Measurements from ENCODE around the gene CLDN20.
A peak's percentile ranks its signal among the peaks of the same experiment; 100 is the strongest.
"Not testable (repeated sequence)": the region's sequence is repeated elsewhere in the genome, so short reads cannot be mapped to it uniquely, and the experiment has no call there.

CLDN20 gene

DNA sequence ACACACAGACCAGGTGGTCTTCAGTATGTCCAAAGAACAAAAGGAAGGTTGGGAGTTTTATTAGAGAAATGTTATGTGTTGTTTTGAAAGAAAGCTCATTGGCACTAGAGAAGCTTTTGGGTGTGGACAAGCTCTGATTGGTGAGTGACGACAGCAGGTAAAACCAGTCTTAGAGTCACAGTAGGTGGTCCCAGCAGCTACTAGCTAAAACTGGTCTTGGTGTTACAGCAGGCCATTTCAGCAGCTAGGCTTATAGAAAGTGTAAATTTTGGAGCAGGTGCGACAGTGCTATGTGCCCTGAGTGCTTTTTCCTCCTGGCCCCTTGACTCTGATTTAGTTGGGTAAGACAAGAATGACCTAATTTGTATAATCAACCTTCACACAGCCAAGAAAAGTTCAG is 3.6 kb downstream of the CLDN20 start (continued):
- no peak for TF ChIP-seq ZNF18 (tag by site-specific recombination; IDR thresholded peaks at IDR 0.05)
- no peak for TF ChIP-seq ZNF747 (tag by site-specific recombination; IDR thresholded peaks at IDR 0.05)
- TF ChIP-seq ZNF48 (tag by site-specific recombination; IDR thresholded peaks at IDR 0.05), result no peak
- TF ChIP-seq ZNF621 (tag by site-specific recombination; IDR thresholded peaks at IDR 0.05), result no peak
- no peak for TF ChIP-seq ZFP37 (tag by site-specific recombination; IDR thresholded peaks at IDR 0.05)
- TF ChIP-seq GLIS2 (tag by site-specific recombination; IDR thresholded peaks at IDR 0.05), result no peak
- TF ChIP-seq, protein P1, sequence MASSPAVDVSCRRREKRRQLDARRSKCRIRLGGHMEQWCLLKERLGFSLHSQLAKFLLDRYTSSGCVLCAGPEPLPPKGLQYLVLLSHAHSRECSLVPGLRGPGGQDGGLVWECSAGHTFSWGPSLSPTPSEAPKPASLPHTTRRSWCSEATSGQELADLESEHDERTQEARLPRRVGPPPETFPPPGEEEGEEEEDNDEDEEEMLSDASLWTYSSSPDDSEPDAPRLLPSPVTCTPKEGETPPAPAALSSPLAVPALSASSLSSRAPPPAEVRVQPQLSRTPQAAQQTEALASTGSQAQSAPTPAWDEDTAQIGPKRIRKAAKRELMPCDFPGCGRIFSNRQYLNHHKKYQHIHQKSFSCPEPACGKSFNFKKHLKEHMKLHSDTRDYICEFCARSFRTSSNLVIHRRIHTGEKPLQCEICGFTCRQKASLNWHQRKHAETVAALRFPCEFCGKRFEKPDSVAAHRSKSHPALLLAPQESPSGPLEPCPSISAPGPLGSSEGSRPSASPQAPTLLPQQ (tag by site-specific recombination; IDR thresholded peaks at IDR 0.05), result no peak
- no peak for TF ChIP-seq ZFP3 (tag by site-specific recombination; IDR thresholded peaks at IDR 0.05; ENCODE audit: low read depth)
- TF ChIP-seq ZBTB6 (tag by site-specific recombination; IDR thresholded peaks at IDR 0.05), result no peak
- no peak for TF ChIP-seq ZNF19 (tag by site-specific recombination; IDR thresholded peaks at IDR 0.05; ENCODE audit: low read depth)
- TF ChIP-seq ZBTB17 (tag by site-specific recombination; IDR thresholded peaks at IDR 0.05), result no peak
- TF ChIP-seq ZEB2 (tag by site-specific recombination; IDR thresholded peaks at IDR 0.05), result no peak

DNA sequence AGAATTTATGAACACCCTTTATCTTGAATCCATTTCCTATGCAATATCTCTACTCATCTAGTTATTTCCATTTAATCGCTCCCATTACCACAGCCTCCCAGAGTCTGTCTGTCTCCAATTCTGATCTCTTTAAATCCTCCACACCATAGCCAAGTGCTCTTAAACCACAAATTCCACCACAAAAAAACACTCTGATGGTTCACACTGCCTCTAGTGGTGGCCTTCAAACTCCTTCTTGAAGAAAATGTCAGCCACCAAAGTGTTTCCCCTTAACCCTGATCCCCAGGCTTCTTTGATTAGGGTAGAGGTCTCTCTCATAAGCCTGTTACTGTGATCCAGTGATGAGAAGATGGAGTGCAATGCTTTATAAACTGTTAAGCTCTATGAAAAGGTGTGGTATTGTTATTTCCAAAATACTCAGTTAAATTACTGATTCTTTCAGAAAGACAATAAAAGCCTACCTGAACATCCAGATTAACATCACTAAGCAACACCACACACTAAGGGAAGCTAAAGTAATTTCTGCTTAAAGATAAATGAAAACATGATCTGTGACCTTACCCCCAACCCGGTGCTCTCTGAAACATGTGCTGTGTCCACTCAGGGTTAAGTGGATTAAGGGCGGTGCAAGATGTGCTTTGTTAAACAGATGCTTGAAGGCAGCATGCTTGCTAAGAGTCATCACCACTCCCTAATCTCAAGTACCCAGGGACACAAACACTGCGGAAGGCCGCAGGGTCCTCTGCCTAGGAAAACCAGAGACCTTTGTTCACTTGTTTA is 4.5 kb downstream of the CLDN20 start:
- H3K4me3 ChIP-seq (ENCODE audit: low read depth, low read length); H3K4me1 ChIP-seq (ENCODE audit: control insufficient read depth, insufficient read depth, low read length); H3K9me3 ChIP-seq (ENCODE audit: control insufficient read depth, insufficient read depth, low read depth, low read length); H3K27ac ChIP-seq (ENCODE audit: extremely low read depth, low read depth, low read length): not testable (repeated sequence)
- POLR2A ChIA-PET, result interaction anchor here (0.7 kb wide), 1 partner anchor 73 kb away, joined by 5 read pairs; no protein-coding TSS in a partner anchor
- CTCF ChIA-PET, result interaction anchor here (0.6 to 2.9 kb wide), 15 partner anchors 8 to 400 kb away, joined by 3 to 19 read pairs (median 4); no protein-coding TSS in a partner anchor
- peaks cover 0 to 36% of the 10 kb centered on the region in 2 experiments; a peak in 2 of 3 replicates for H3K36me3 ChIP-seq (ENCODE audit: control insufficient read depth in 2 of 2, insufficient read depth in 1 of 2, low read length in 2 of 2)
- peak; percentile 52 for TF ChIP-seq KLF1 (tag by site-specific recombination; IDR thresholded peaks at IDR 0.05)

GRCh38 chr6:155269765-155270164 is 6.0 kb downstream of the CLDN20 start:
- ChIA-PET CTCF (interaction anchor here (1.3 to 2.9 kb wide), 4 partner anchors 7 to 92 kb away, joined by 3 to 19 read pairs (median 9); no protein-coding TSS in a partner anchor), POLR2A (interaction anchor here (1.0 kb wide), 1 partner anchor 10 kb away, joined by 3 read pairs; no protein-coding TSS in a partner anchor)
- no peaks in the 10 kb centered on the region for H3K9me3 ChIP-seq (ENCODE audit: control insufficient read depth, insufficient read depth, low read depth, low read length)
- H3K4me1 ChIP-seq (ENCODE audit: control insufficient read depth, insufficient read depth, low read length), result no peaks in the 10 kb centered on the region
- H3K27ac ChIP-seq (ENCODE audit: extremely low read depth, low read depth, low read length), result no peak overlapping the region
- TF ChIP-seq ZNF354C (tag by site-specific recombination; IDR thresholded peaks at IDR 0.05; ENCODE audit: borderline replicate concordance, low read depth) (no peak), ZNF202 (tag by site-specific recombination; IDR thresholded peaks at IDR 0.05; ENCODE audit: borderline replicate concordance) (no peak), SETDB1 (IDR thresholded peaks at IDR 0.05; ENCODE audit: insufficient read length, low read length) (no peak), OSR2 (tag by site-specific recombination; IDR thresholded peaks at IDR 0.05) (no peak), ZNF239 (tag by site-specific recombination; IDR thresholded peaks at IDR 0.05) (no peak), GLIS1 (tag by site-specific recombination; IDR thresholded peaks at IDR 0.05) (no peak), ZNF302 (tag by site-specific recombination; IDR thresholded peaks at IDR 0.05; ENCODE audit: low read depth) (no peak), ZNF140 (tag by site-specific recombination; IDR thresholded peaks at IDR 0.05) (no peak), TRIM28 (IDR thresholded peaks at IDR 0.05; ENCODE audit: borderline replicate concordance, low read length) (no peak), ZNF449 (tag by site-specific recombination; IDR thresholded peaks at IDR 0.05) (no peak), ZNF621 (tag by site-specific recombination; IDR thresholded peaks at IDR 0.05) (no peak)
- peaks cover 0 to 24% of the 10 kb centered on the region in 2 experiments; a peak in 2 of 3 replicates for H3K36me3 ChIP-seq (ENCODE audit: control insufficient read depth in 2 of 2, insufficient read depth in 1 of 2, low read length in 2 of 2)
- no peak overlapping the region for H3K4me3 ChIP-seq (ENCODE audit: low read depth, low read length)
